ENCODE measurements around the gene DGKB. TPM values are rescaled to one million over a fixed set of nuclear protein-coding genes. Genes with fewer than 3 reads are reported as not detected.

Gene DGKB
- total and polyA plus RNA-seq, 8 donors, result 0.20 to 260 (median 3.2) TPM; not detected in 4

GRCh38 chr7:14751461-14751860 is 151.1 kb downstream of the DGKB start:
- 28 to 56% (median 42%) methylated on average over 1 of the region's 1 CpG for WGBS, 5 donors
- H3K27me3 ChIP-seq, result no peaks in the 10 kb centered on the region

GRCh38 chr7:14748461-14748860 is 154.1 kb downstream of the DGKB start:
- no peaks in the 10 kb centered on the region for H3K36me3 ChIP-seq
- H3K4me3 ChIP-seq, result no peak overlapping the region
- peaks cover 0 to 26% (median 17%) of the 10 kb centered on the region in 4 donors for H3K9me3 ChIP-seq
- DNase-seq, result no peak
- TF ChIP-seq POLR2AphosphoS5 (IDR thresholded peaks at IDR 0.05) (no peak), POLR2A (IDR thresholded peaks at IDR 0.05) (no peak), CTCF (IDR thresholded peaks at IDR 0.05) (no peak)
- H3K27me3 ChIP-seq, result no peaks in the 10 kb centered on the region
- no peak overlapping the region for H3K27ac ChIP-seq
- intact Hi-C loops (cut with DNase I; ENCODE audit: low total_unique reads), result no loop called here
- H3K4me1 ChIP-seq, result no peaks in the 10 kb centered on the region

More at GRCh38 chr7:14751461-14751860, 151.1 kb downstream of the DGKB start:
- Histone ChIP-seq H3K27ac (no peak overlapping the region), H3K4me1 (no peaks in the 10 kb centered on the region), H3K9me3 (no peaks in the 10 kb centered on the region), H3K36me3 (no peaks in the 10 kb centered on the region), H3K4me3 (no peak overlapping the region)
- no peak for TF ChIP-seq POLR2A (IDR thresholded peaks at IDR 0.05)
- TF ChIP-seq CTCF (IDR thresholded peaks at IDR 0.05), result no peak
- TF ChIP-seq POLR2AphosphoS5 (IDR thresholded peaks at IDR 0.05), result no peak
- no peak for TF ChIP-seq EP300 (IDR thresholded peaks at IDR 0.05)
- intact Hi-C loops (cut with DNase I; ENCODE audit: low total_unique reads), result no loop called here
- no peak for DNase-seq

DNA sequence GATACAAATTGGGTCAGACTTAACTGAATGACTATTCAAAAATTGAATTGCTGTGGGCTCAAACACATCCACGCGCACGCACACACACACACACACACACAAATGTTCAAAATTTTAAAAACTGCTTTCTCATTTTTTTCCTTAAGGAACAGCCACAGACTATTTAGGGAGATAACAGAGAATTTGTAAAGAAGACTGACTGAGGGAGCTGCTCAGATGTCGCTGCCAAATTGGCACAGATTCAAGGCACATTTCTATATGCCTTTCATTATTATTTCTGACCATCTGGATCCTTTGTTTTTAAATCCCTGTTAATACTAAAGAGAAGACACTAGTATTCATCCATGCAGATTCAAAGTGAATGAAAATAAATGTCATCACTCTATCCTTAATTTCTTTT is 154.8 kb downstream of the DGKB start:
- WGBS, 5 donors, result 64 to 84% (median 82%) methylated on average over 4 of the region's 4 CpGs
- intact Hi-C loops (cut with DNase I; ENCODE audit: low total_unique reads), result no loop called here
- peaks cover 0 to 33% (median 20%) of the 10 kb centered on the region in 4 donors for H3K9me3 ChIP-seq

GRCh38 chr7:14745076-14745475 is 157.5 kb downstream of the DGKB start:
- Histone ChIP-seq H3K27ac (no peak overlapping the region), H3K36me3 (no peaks in the 10 kb centered on the region), H3K4me3 (no peak overlapping the region), H3K27me3 (no peaks in the 10 kb centered on the region), H3K9me3 (peaks cover 0 to 52% (median 28%) of the 10 kb centered on the region in 4 donors), H3K4me1 (no peaks in the 10 kb centered on the region)
- intact Hi-C loops (cut with DNase I; ENCODE audit: low total_unique reads), result no loop called here
- no peak for DNase-seq
- no peak for TF ChIP-seq CTCF (IDR thresholded peaks at IDR 0.05)
- TF ChIP-seq POLR2A (IDR thresholded peaks at IDR 0.05), result no peak
- no peak for TF ChIP-seq POLR2AphosphoS5 (IDR thresholded peaks at IDR 0.05)
- no peak for TF ChIP-seq EP300 (IDR thresholded peaks at IDR 0.05)
- 88 to 94% (median 89%) methylated on average over 4 of the region's 4 CpGs for WGBS, 5 donors

More for the DNA sequence above, 154.8 kb downstream of the DGKB start:
- no peak for TF ChIP-seq POLR2AphosphoS5 (IDR thresholded peaks at IDR 0.05)
- no peak for TF ChIP-seq EP300 (IDR thresholded peaks at IDR 0.05)
- TF ChIP-seq CTCF (IDR thresholded peaks at IDR 0.05), result no peak
- no peak for TF ChIP-seq POLR2A (IDR thresholded peaks at IDR 0.05)
- no peak overlapping the region for H3K4me3 ChIP-seq
- H3K27ac ChIP-seq, result no peak overlapping the region
- H3K4me1 ChIP-seq, result no peaks in the 10 kb centered on the region
- no peaks in the 10 kb centered on the region for H3K36me3 ChIP-seq
- DNase-seq, result peak in 1 of 2 donors; percentile 41
- no peaks in the 10 kb centered on the region for H3K27me3 ChIP-seq

All from stomach (tissue), 9 donors.